ENCODE results near the gene ZNF2.

DNA sequence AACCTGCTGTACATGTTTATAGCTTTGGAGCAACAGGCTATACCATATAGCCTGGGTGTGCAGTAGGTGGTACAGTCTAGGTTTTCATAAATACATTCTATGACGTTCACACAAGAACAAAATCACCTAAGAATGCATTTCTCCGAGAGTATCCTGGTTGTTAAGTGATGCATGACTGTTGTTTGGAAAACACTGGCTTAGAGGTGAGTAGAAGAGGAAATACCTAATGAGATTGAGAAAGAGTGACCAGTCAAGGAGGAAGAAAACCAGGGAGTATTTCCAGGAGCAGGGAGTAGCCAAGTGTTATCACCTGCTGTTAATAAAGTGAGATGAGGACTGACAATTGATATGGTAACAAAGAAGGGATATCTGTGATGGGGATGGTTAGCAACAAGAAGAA is 38.8 kb downstream of the ZNF2 start:
- TF ChIP-seq, protein P1, sequence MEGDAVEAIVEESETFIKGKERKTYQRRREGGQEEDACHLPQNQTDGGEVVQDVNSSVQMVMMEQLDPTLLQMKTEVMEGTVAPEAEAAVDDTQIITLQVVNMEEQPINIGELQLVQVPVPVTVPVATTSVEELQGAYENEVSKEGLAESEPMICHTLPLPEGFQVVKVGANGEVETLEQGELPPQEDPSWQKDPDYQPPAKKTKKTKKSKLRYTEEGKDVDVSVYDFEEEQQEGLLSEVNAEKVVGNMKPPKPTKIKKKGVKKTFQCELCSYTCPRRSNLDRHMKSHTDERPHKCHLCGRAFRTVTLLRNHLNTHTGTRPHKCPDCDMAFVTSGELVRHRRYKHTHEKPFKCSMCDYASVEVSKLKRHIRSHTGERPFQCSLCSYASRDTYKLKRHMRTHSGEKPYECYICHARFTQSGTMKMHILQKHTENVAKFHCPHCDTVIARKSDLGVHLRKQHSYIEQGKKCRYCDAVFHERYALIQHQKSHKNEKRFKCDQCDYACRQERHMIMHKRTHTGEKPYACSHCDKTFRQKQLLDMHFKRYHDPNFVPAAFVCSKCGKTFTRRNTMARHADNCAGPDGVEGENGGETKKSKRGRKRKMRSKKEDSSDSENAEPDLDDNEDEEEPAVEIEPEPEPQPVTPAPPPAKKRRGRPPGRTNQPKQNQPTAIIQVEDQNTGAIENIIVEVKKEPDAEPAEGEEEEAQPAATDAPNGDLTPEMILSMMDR (IDR thresholded peaks at IDR 0.05; ENCODE audit: poor library complexity, severe bottlenecking) = no peak
- TF ChIP-seq POLR2AphosphoS5 (IDR thresholded peaks at IDR 0.05) (no peak), REST (IDR thresholded peaks at IDR 0.05; ENCODE audit: borderline replicate concordance) (no peak), EZH2 (IDR thresholded peaks at IDR 0.05; ENCODE audit: borderline replicate concordance, insufficient read depth, low read length, poor library complexity, severe bottlenecking) (no peak), EP300 (conservative IDR thresholded peaks at IDR 0.05; ENCODE audit: poor library complexity, severe bottlenecking) (no peak)
